Stimulated activated CD8-positive, alpha-beta memory T cell treated with anti-CD3 and anti-CD28 coated beads, Interleukin-4, amount 100 ng/mL, for 4 hours (primary cell): ENCODE results near the gene WWOX.

ENCODE experiments used
- DNase-seq, 2 donors: peaks; one replicate each; pipeline ENCODE4 v3.0.0-alpha.2; 2020; ENCODE audit warnings: low read depth in 2 of 2, low spot score in 1 of 2

WWOX gene

GRCh38 chr16:78102865-78103264, 3.4 kb downstream of the WWOX start:
- no peak for DNase-seq

- no peak for DNase-seq
Measured at GRCh38 chr16:78105517-78105916, 6.1 kb downstream of the WWOX start.

- DNase-seq: no peak
Measured at GRCh38 chr16:78106686-78107085, 7.2 kb downstream of the WWOX start.

- DNase-seq: no peak
Measured at GRCh38 chr16:78108451-78108850, 9.0 kb downstream of the WWOX start.

GRCh38 chr16:78113258-78113657, 13.8 kb downstream of the WWOX start:
- DNase-seq: no peak

GRCh38 chr16:78115659-78116058, 16.2 kb downstream of the WWOX start:
- DNase-seq: no peak

GRCh38 chr16:78116946-78117345, 17.5 kb downstream of the WWOX start:
- no peak for DNase-seq

GRCh38 chr16:78117391-78117790, 17.9 kb downstream of the WWOX start:
- DNase-seq: no peak

- DNase-seq: no peak
Measured at GRCh38 chr16:78118469-78119025, 19.1 kb downstream of the WWOX start.

GRCh38 chr16:78122774-78123315, 23.4 kb downstream of the WWOX start:
- DNase-seq: no peak

GRCh38 chr16:78125112-78125844, 25.8 kb downstream of the WWOX start:
- DNase-seq: no peak

- DNase-seq: no peak
Measured at GRCh38 chr16:78126662-78127061, 27.2 kb downstream of the WWOX start.

- no peak for DNase-seq
Measured at GRCh38 chr16:78127130-78127529, 27.7 kb downstream of the WWOX start.

GRCh38 chr16:78128913-78129312, 29.5 kb downstream of the WWOX start:
- no peak for DNase-seq

GRCh38 chr16:78129349-78129748, 29.9 kb downstream of the WWOX start:
- no peak for DNase-seq

GRCh38 chr16:78130083-78130608, 30.7 kb downstream of the WWOX start:
- no peak for DNase-seq

GRCh38 chr16:78130950-78131349, 31.5 kb downstream of the WWOX start:
- no peak for DNase-seq

GRCh38 chr16:78133919-78134318, 34.5 kb downstream of the WWOX start:
- no peak for DNase-seq

- no peak for DNase-seq
Measured at GRCh38 chr16:78134944-78135619, 35.6 kb downstream of the WWOX start.

GRCh38 chr16:78137179-78137578, 37.7 kb downstream of the WWOX start:
- no peak for DNase-seq

GRCh38 chr16:78137782-78138616, 38.5 kb downstream of the WWOX start:
- DNase-seq: no peak
